Nephron (organoid): ENCODE results near the gene TXNRD2.

Source experiments
- H3K27ac Mint-ChIP-seq, 3 experiments: 2 replicates each; pipeline ENCODE4 v1.8.0; 2020; ENCODE audit warnings: mixed read lengths in 3 of 3, mild to moderate bottlenecking in 2 of 3, moderate library complexity in 1 of 3
- H3K27me3 Mint-ChIP-seq: 2 replicates; pipeline ENCODE4 v1.8.0; 2021; ENCODE audit warnings: low read depth, mild to moderate bottlenecking, moderate library complexity, mixed read lengths
- H3K36me3 Mint-ChIP-seq: 2 replicates; pipeline ENCODE4 v1.8.0; 2020; ENCODE audit warnings: low read depth, mixed read lengths
- H3K4me1 Mint-ChIP-seq: 2 replicates; pipeline ENCODE4 v1.8.0; 2020; ENCODE audit warnings: mixed read lengths
- H3K4me3 Mint-ChIP-seq, 3 experiments: 2 replicates each; pipeline ENCODE4 v1.8.0; 2020; ENCODE audit warnings: mild to moderate bottlenecking in 3 of 3, mixed read lengths in 3 of 3, moderate library complexity in 2 of 3
- H3K9me3 Mint-ChIP-seq: 2 replicates; pipeline ENCODE4 v1.8.0; 2020; ENCODE audit warnings: mixed read lengths
- CTCF ChIP-seq, 3 experiments: fragments of 200-600 bp; sonication (generic); IDR thresholded peaks; one replicate each; pipeline ENCODE4 v1.5.0; 2021; ENCODE audit warnings: antibody characterized with exemption in 3 of 3; ENCODE audit not compliant: unreplicated experiment in 3 of 3

Gene TXNRD2

GRCh38 chr22:19877626-19878339, 63.8 kb downstream of the TXNRD2 start:
- H3K9me3 Mint-ChIP-seq, result no peaks in the 10 kb centered on the region
- peaks cover 45% of the 10 kb centered on the region for H3K4me1 Mint-ChIP-seq
- H3K36me3 Mint-ChIP-seq, result no peaks in the 10 kb centered on the region
- H3K4me3 Mint-ChIP-seq, result no peak overlapping the region
- no peak for TF ChIP-seq CTCF (IDR thresholded peaks at IDR 0.05; ENCODE audit: unreplicated experiment in 3 of 3)
- peaks cover 4% of the 10 kb centered on the region for H3K27me3 Mint-ChIP-seq
- H3K27ac Mint-ChIP-seq, result no peak overlapping the region

GRCh38 chr22:19876941-19877625, 64.5 kb downstream of the TXNRD2 start:
- Mint-ChIP-seq H3K27ac (no peak overlapping the region), H3K36me3 (no peaks in the 10 kb centered on the region), H3K9me3 (no peaks in the 10 kb centered on the region), H3K4me1 (peaks cover 45% of the 10 kb centered on the region), H3K4me3 (no peak overlapping the region), H3K27me3 (peaks cover 4% of the 10 kb centered on the region)
- TF ChIP-seq CTCF (IDR thresholded peaks at IDR 0.05; ENCODE audit: unreplicated experiment in 3 of 3), result no peak

DNA sequence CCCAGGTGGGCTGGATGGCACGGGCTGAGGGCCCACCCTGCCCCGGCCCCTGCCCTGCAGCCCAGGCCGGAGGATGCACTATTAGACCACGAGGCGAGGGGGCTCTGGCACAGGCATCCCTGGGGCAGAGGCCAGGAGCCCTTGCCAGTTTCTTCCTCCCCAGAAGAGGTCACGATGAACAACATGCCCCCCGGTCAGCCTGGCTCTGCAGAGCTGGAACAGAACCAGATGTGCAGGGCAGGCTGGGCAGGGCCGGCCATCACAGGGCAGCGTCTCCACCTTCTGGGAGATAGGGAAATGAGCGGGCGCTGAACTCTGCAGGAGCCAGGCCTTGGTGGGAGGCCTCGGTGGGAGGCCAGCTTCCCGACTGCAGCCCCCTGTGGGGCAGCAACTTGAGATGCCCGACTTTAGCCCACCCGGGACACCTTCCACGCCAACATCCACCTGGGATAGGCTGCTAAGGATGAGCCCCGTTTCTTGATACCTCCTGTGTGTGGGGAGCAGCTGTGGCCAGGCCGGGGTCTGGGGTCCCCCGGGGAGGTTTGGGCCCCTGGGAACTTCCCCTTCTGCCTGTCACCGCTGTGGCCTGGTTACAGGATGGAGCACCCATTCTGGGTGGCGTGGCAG, 65.2 kb downstream of the TXNRD2 start:
- Mint-ChIP-seq H3K27me3 (peaks cover 4% of the 10 kb centered on the region), H3K4me3 (no peak overlapping the region), H3K36me3 (no peaks in the 10 kb centered on the region), H3K27ac (no peak overlapping the region), H3K9me3 (no peaks in the 10 kb centered on the region), H3K4me1 (peaks cover 38% of the 10 kb centered on the region)
- no peak for TF ChIP-seq CTCF (IDR thresholded peaks at IDR 0.05; ENCODE audit: unreplicated experiment in 3 of 3)

- Mint-ChIP-seq H3K9me3 (no peaks in the 10 kb centered on the region), H3K27ac (no peak overlapping the region), H3K36me3 (no peaks in the 10 kb centered on the region), H3K4me3 (no peak overlapping the region), H3K4me1 (peaks cover 31% of the 10 kb centered on the region), H3K27me3 (no peaks in the 10 kb centered on the region)
- no peak for TF ChIP-seq CTCF (IDR thresholded peaks at IDR 0.05; ENCODE audit: unreplicated experiment in 3 of 3)
Observed at GRCh38 chr22:19875531-19876313, 65.9 kb downstream of the TXNRD2 start.

- Mint-ChIP-seq H3K4me3 (no peak overlapping the region), H3K4me1 (peaks cover 25% of the 10 kb centered on the region), H3K36me3 (no peaks in the 10 kb centered on the region), H3K27ac (no peak overlapping the region), H3K9me3 (no peaks in the 10 kb centered on the region), H3K27me3 (peaks cover 5% of the 10 kb centered on the region)
- no peak for TF ChIP-seq CTCF (IDR thresholded peaks at IDR 0.05; ENCODE audit: unreplicated experiment in 3 of 3)
Observed at GRCh38 chr22:19875061-19875530, 66.5 kb downstream of the TXNRD2 start.
